IPS-18c (cell line): Measurements from ENCODE around the gene TRAPPC2L.

Source experiments
- H3K4me3 ChIP-seq: 2 replicates; pipeline ENCODE4 v1.7.0; 2013; ENCODE audit warnings: low read depth, mild to moderate bottlenecking, low read length, moderate library complexity; ENCODE audit not compliant: insufficient read depth
- H3K9me3 ChIP-seq: one replicate; pipeline ENCODE4 v1.6.1; 2013; ENCODE audit warnings: mild to moderate bottlenecking, low read length, moderate library complexity; ENCODE audit not compliant: control insufficient read depth, insufficient read depth

The TRAPPC2L gene

DNA sequence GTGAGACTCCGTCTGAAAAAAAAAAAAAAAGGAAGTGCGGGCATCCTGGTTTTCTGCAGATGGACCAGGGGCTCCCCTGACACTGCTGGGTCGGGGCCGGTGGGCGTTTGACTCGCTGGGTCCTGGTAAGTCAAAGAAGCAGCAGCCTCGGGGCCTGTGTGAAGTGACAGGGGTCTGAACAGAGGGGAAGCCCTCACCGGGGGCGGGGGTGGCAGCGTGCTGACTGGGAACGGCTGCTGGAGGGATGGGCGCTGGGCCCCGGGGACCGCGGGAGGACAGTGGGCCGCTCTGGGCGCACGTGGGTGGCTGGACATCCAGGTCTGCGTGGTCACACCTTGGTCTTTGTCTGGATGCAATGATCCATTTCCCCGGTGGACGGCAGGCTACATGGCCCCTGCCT, 8.4 kb upstream of the TRAPPC2L start:
- H3K9me3 ChIP-seq = peaks cover 2% of the 10 kb centered on the region
- no peak overlapping the region for H3K4me3 ChIP-seq

DNA sequence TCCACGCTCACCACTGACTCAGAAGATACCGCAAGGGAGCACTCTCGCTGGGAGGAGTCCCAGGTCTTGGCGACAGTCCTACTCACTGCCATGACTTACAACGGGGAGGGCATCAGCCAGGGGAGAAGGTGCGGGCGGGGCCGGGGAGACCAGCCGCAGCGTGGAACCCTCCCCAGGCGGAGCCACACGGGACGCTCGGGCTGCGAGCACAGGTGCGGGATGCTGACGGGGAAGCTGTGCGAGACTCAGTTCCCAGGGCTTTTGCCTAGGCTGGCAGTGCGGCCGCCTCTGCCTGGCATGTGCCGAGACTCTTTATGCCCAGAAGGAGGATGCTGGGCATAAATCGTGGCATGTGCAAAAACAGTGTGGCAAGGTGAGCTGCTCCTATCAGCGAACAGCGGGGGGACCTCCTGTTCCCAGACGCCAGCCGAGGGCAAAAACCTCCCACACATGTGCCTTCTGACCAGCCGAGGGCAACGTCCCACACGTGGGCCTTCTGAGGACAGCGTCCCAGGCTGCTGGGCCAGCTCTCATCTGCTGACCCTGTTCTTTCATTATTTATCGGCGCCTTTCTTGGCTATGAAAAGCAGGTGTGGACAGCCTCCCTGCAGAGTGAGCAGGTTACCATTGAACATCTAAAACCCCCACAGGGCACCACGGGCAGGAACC, 6.3 kb upstream of the TRAPPC2L start:
- Histone ChIP-seq H3K9me3 (peaks cover 2% of the 10 kb centered on the region), H3K4me3 (no peak overlapping the region)

DNA sequence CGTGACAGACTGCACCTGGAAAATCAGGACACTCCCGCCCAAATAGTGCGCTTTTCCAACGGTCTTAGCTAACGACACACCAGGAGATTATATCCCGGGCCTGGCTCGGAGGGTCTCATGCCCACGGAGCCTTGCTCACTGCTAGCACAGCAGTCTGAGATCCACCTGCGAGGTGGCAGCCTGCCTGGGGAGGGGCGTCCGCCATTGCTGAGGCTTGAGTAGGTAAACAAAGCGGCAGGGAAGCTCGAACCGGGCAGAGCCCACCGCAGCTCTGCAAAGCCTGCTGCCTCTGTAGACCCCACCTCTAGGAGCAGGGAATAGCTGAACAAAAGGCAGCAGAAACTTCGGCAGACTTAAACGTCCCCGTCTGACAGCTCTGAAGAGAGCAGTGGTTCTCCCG, 5.3 kb upstream of the TRAPPC2L start:
- Histone ChIP-seq H3K9me3 (peaks cover 2% of the 10 kb centered on the region), H3K4me3 (no peak overlapping the region)

DNA sequence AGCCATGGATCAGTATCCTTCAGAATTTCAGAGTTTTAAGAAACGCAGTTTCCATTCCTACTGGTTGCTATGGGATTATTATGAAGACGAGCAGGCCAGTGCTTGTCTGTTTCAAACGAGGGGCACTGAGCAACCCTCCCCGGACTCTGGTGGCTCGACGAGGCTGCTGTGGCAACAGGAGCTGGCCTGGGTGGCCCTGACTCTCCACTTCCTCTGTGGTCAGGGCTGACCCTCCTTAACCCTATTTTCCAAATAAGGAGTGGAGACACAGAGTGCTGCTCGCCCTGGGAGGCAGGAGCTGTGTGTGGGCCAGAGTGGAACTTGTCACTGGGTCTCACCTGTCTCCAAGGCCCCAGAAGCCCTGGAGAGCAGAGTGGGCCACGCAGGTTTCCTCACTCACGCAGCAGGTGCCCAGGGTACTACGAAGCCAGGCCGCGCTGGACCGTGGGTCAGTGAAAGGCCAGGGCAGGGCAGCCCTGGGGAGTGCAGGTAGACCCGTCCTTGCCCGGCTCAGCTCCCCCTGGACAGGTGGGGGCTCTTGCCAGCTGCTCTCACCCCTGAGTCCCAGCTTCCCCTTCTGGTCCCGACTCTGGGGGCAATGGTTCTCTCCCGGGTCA, 3.5 kb upstream of the TRAPPC2L start:
- Histone ChIP-seq H3K4me3 (no peak overlapping the region), H3K9me3 (peaks cover 2% of the 10 kb centered on the region)

DNA sequence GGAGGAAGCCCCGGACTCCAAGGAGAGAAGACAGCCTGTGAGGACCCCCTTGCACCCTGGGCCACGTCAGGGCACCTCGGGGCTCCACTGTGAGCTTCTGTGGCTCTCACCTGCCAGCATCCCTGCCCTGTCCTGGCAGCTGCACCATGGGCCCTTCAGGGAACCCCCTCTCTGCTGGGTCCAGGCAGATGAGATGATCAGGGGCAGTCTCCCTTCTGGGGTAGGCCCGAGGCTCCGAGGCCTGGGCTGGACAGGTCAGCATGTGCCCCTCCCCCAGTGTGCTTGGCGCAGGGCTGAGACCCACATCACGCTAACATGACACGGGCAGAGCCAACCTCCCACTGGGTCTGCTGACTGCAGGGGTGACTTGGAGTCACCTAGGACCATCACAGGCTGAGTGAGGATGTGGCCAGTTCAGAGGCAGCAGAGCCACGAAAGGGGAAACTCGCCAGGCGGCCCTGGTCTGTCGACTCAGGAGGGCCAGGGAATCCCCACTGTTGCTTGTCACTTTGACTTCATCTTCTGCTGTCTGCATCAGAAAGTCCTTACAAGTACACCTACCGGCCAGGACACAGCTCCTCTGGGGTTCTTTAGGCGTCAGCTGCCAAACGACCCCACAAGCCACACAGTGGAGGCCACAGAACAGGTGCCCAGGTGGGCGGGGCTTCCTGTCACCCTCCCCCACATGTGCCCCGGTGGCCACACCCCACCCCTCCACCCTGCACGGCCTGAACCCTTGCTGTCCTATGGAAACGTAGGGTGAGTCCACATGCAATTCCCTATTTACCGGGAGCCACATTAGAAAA, 2.4 kb upstream of the TRAPPC2L start:
- peaks cover 2% of the 10 kb centered on the region for H3K9me3 ChIP-seq
- no peak overlapping the region for H3K4me3 ChIP-seq

DNA sequence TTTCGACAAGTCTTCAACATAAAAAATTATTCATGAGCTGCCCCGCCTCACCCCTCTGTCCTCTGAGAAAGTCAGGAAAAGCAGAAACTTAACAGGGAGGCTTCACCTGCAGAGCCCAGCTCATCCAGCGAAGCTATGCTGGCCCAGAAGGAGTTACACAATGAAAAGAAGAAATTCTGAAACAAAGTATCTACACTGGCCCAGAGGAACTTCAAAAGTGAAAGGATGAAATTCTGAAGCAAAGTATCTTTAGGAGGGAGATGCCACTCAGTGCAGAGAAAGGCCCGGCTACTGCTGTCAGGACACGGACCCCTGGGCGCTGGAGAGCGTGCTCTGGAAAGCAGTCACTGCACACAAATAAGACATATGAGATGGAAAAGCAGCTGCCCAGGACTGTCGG, 1.8 kb upstream of the TRAPPC2L start:
- Histone ChIP-seq H3K4me3 (no peak overlapping the region), H3K9me3 (peaks cover 2% of the 10 kb centered on the region)

DNA sequence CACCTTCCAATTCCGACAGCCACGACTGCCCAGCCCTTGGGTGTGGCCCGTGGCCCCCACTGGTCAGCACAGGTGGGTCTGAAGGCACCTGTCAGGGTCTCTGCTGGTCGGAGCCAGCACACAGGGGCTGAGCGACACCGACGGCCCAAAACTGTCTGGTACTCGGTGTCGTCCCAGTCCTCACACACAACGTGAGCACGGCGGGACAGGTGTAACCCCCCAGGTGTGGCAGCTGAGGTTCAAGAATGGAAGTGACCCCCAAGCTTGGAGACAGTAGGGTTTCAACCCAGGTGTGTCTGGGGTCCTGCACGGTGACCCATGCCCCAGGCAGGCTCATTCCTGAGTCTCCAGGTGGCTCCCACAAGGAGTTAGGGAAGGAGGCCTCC, 1.2 kb upstream of the TRAPPC2L start:
- Histone ChIP-seq H3K9me3 (peaks cover 2% of the 10 kb centered on the region), H3K4me3 (peak overlapping the region; percentile 63)

DNA sequence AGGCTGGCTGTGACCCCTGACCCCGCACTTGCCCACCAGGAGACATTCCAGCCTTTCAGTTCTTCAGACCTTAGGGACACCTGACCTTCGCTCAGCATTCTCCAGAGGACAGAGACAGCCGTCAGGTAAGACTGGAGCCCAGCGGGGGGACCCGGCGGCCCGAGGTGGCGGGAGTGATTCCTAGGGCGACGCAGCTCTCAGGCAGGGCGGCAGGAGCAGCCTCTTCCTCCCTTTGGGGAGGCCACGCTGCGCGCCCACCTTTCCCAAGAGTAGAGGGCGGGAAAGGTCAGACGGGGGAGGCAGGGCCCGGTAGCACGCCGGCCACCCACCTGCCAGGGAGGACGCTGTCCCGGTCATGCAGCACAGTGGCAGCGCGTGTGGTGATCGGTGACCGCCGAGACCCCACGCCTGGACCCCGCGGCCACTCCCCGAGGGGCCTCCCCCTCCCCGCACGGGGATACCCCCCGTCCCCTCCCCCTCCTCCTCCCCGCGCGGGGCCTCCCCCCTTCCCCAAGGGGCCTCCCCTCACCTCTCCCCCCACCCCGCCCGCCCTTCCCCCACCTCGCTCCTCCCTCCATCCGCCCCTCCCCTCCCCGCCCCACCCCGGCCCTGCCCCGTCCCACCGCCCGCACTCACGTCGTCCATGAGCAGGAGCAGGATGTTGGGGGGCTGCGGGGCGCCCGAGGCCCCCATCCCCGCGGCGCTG, 652 bp upstream of the TRAPPC2L start:
- Histone ChIP-seq H3K4me3 (peak overlapping the region; percentile 91), H3K9me3 (peaks cover 1% of the 10 kb centered on the region)

DNA sequence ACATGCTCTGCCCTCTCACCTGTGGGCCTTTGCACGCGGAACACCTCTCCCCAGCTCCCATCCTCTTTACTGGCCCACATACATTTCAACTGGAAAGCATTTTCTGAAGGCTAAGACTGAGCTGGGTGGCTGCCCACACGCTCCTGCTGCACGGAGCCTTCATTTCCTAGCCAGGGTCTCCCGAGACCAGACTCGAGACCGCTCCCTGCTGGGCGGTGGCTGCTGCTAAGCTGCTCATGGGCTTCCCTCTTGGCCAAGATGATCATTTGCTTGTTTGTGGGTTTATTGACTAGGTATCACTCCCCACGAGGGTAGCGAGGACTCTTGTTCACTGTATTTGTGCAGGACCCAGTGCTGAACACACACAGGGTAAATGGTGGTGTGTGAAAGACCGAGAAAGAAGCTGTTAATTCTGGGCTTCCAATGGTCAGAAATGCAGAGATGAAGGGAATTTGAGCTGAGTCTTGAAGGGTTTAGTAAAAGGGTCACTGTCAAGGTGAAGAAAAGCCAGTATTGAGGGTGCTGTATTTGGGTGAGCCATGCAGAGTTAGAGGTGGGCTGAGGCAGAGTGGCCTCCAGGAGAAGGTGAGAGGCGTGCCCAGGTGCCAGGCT, 907 bp downstream of the TRAPPC2L start:
- peak overlapping the region; percentile 91 for H3K4me3 ChIP-seq
- H3K9me3 ChIP-seq = no peaks in the 10 kb centered on the region

DNA sequence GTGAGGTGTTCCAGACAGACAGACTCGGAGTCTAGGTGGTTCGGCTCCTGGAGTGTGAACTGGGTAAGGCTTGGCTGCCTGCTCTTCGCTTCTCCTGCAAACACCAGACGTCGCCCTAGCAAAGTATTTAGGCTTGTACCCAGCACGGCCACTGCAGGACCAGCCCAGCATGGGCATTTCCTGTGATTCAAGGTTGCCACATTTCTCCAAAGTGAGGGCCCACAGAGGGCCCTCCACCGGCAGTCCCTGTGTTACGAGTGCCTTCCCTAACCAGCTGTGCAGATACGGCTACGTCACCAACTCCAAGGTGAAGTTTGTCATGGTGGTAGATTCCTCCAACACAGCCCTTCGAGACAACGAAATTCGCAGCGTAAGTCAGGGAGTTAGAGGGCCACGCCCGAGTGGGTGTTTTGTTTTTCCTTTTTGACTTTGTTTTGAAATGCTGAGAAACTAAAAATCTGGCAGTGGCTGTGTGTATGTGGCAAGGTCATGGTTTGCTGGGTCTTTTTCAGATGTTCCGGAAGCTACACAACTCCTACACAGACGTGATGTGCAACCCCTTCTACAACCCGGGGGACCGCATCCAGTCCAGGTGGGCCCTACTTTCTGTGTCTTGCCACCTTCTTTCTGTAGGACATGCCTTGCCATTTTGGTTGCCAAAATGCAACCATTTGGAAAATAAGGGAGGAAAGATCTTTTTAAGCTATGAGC, 2.6 kb downstream of the TRAPPC2L start:
- no peak overlapping the region for H3K4me3 ChIP-seq
- no peaks in the 10 kb centered on the region for H3K9me3 ChIP-seq

DNA sequence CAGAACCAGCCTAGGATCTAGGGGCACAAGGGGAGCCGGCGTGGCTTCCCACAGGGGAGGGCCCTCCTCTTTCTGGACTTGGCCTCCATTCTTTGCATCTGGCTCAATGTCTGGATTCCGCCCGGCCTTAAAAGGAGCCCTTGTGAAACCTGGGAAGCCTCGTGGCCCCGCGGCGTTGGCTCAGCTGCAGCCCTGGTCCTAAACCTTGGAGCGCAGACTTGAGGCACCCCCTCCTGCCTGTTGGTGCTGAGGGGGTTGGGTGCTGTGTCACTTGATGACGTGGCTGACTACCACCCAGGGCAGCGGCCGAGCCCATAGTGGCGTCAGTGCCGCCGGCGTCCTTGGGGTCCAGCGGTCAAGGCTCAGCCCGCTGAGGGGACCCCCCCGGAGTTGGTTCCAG, 4.4 kb downstream of the TRAPPC2L start:
- Histone ChIP-seq H3K4me3 (no peak overlapping the region), H3K9me3 (no peaks in the 10 kb centered on the region)

DNA sequence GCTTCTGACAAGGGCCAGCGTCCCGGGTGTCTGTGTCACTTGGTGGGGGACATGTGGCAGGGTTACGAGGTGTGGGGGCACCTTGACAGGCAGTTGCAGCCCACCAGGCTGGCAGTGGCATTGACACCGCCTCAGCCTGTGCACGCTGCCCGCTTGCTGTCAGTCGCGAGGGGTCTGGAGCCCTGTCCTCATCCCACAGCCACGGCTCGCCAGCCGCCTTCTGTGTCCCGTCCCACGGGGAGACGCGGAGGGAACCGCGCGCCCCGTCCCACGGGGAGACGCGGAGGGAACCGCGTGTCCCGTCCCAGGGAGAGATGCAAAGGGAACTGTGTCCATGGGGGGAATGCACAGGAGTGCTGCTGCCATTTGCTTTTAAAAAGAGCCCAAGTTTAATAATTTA, 6.0 kb downstream of the TRAPPC2L start:
- H3K4me3 ChIP-seq = no peak overlapping the region

DNA sequence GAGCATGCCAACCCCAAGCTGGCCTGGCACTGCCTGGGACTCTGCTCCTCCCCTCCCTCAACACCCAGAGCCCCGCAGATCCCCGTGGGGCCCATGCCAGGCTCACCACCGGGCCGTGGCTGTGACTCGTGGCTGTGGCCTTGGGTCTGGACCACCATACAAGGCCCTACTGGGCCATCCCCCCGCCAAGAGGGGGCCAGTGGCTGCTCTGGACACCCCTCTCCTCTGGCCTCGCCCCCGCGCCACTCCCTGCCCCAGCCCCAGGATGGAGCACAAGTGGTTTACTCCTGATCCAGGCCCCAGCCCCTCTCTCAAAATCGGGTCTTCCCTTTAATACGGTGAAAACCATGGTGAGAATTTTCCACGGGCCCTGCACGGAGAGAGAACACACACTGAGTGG, 6.5 kb downstream of the TRAPPC2L start:
- Histone ChIP-seq H3K9me3 (no peaks in the 10 kb centered on the region), H3K4me3 (no peak overlapping the region)

More for the DNA sequence above, 6.0 kb downstream of the TRAPPC2L start:
- no peaks in the 10 kb centered on the region for H3K9me3 ChIP-seq

DNA sequence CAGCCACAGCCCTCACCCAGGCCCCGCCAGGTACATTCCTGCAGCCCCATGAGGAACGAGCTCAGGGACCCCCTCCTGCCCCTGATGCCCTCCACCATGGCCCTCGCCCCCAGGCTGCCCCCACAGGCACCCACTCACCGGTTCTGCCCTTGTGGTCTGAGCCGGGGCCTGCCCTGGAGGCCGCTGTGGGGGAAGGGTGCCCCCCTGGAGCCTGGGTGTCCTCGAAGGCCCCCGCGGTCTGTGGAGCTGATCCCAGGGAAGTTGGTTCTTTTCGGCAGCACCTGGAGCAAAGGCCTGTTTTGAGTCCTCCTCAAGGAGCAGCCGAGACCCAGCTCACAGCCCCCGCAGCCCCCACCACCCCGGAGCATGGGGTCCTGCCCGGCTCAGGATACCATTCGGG, 7.2 kb downstream of the TRAPPC2L start:
- Histone ChIP-seq H3K4me3 (no peak overlapping the region), H3K9me3 (no peaks in the 10 kb centered on the region)

DNA sequence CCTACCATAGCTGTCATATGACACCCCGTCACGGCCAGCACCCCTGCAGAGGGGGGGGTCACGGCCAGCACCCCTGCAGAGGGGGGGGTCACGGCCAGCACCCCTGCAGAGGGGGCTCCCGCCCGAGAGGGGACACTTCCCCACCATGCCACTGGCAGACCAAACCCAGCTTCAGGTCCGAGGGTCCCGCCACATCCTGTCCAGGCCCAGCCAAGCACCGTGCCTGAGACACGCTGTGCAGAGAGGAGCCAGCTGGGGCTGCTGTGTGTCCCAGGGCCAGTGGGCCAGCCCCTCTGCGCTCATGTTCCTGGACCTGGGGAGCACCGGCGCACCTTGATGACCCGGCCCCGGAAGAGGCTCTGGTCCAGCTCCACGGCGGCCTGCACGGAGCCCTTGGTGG, 7.6 kb downstream of the TRAPPC2L start:
- no peaks in the 10 kb centered on the region for H3K9me3 ChIP-seq
- H3K4me3 ChIP-seq = no peak overlapping the region

DNA sequence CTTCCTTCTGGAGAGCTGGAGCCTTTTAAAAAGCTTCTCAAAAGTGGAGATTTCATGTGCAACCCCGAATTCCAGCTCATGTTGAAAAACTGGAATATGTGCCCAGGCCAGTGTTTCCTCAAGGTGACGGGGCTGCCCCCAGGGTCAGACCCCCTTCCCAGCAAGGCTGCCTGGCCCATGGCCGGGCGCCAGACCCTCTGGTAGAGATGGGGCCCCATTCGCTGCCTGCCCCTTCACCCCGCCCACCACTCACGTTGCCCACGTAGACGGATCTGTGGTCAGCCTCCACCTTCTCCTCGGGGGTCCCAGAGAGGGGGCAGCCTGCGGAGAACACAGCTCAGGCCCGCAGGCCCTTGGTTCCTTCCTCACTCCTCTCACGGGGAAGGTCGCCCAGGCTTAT, 8.4 kb downstream of the TRAPPC2L start:
- H3K9me3 ChIP-seq = no peaks in the 10 kb centered on the region
- no peak overlapping the region for H3K4me3 ChIP-seq

DNA sequence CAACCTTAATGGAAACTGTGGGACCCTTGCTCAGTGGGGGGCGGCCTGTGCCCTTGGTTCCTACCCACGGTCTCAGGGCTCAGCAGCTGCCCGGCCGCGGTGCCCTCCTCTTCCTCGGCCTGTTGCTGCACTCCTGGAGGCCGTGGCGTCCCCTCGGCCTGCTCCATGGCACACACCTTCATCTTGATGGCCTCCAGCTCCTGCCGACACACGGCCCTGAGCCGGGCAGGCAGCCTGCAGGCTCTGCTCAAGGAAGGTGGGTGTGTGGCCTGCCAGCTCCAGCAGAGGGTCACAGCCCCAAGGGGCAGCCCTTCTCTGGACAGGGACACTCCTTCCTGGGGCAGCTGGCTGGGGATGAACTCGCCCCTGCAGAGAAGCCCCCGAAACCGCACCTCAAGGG, 8.8 kb downstream of the TRAPPC2L start:
- no peaks in the 10 kb centered on the region for H3K9me3 ChIP-seq
- no peak overlapping the region for H3K4me3 ChIP-seq
